Astrocyte (in vitro differentiated cells and primary cell): ENCODE measurements around the gene HSPA8. TPM values are rescaled to one million over a fixed set of nuclear protein-coding genes. Genes with fewer than 3 reads are reported as not detected.
"Not testable (repeated sequence)": the region's sequence is repeated elsewhere in the genome, so short reads cannot be mapped to it uniquely, and the experiment has no call there.

Experiments used
- DNase-seq: peaks from one replicate; pipeline ENCODE4 v3.0.0-alpha.2; 2010; ENCODE audit warnings: low read depth
- FAIRE-seq: peaks from 2 replicates; lab custom pipeline; 2011; peaks lifted over from hg19 to GRCh38; lab: Jason Lieb, UNC
- H2AFZ ChIP-seq: 2 replicates; pipeline ENCODE4 v1.6.0; 2012; ENCODE audit warnings: low read depth, low read length, inconsistent platforms
- H3K27ac ChIP-seq: 2 replicates; pipeline ENCODE4 v1.5.1; 2011; ENCODE audit warnings: low read depth, low read length, inconsistent platforms
- H3K27me3 ChIP-seq: 2 replicates; pipeline ENCODE4 v1.6.0; 2011; ENCODE audit warnings: low read length, inconsistent platforms; ENCODE audit not compliant: insufficient read depth
- H3K36me3 ChIP-seq: 2 replicates; pipeline ENCODE4 v1.5.1; 2011; ENCODE audit warnings: low read length, inconsistent platforms; ENCODE audit not compliant: insufficient read depth
- H3K4me1 ChIP-seq: 2 replicates; pipeline ENCODE4 v1.5.1; 2011; ENCODE audit warnings: low read length, inconsistent platforms; ENCODE audit not compliant: insufficient read depth
- H3K4me2 ChIP-seq: 2 replicates; pipeline ENCODE4 v1.6.0; 2012; ENCODE audit warnings: low read length, inconsistent platforms
- H3K4me3 ChIP-seq: 2 replicates; pipeline ENCODE4 v1.5.1; 2011; ENCODE audit warnings: low read depth, mild to moderate bottlenecking, low read length, inconsistent platforms; ENCODE audit not compliant: insufficient read depth
- H3K79me2 ChIP-seq: 2 replicates; pipeline ENCODE4 v1.6.0; 2012; ENCODE audit warnings: mild to moderate bottlenecking, low read length, inconsistent platforms; ENCODE audit not compliant: insufficient read depth
- H3K9ac ChIP-seq: 2 replicates; pipeline ENCODE4 v1.6.0; 2012; ENCODE audit warnings: mild to moderate bottlenecking, low read length, inconsistent platforms
- H3K9me3 ChIP-seq: 2 replicates; pipeline ENCODE4 v1.5.1; 2012; ENCODE audit warnings: low read depth, mild to moderate bottlenecking, low read length, inconsistent platforms; ENCODE audit not compliant: insufficient read depth
- H4K20me1 ChIP-seq: 2 replicates; pipeline ENCODE4 v1.6.0; 2012; ENCODE audit warnings: low read length, inconsistent platforms; ENCODE audit not compliant: insufficient read depth
- H3K27ac Mint-ChIP-seq: one replicate; pipeline ENCODE4 v1.8.0; 2021; ENCODE audit warnings: mild to moderate bottlenecking, mixed read lengths; ENCODE audit not compliant: unreplicated experiment
- H3K27me3 Mint-ChIP-seq: one replicate; pipeline ENCODE4 v1.8.0; 2021; ENCODE audit warnings: low read depth, mixed read lengths; ENCODE audit not compliant: unreplicated experiment
- H3K36me3 Mint-ChIP-seq: one replicate; pipeline ENCODE4 v1.8.0; 2021; ENCODE audit warnings: low read depth, mixed read lengths; ENCODE audit not compliant: unreplicated experiment
- H3K4me1 Mint-ChIP-seq: one replicate; pipeline ENCODE4 v1.8.0; 2021; ENCODE audit warnings: low read depth, mixed read lengths; ENCODE audit not compliant: unreplicated experiment
- H3K4me3 Mint-ChIP-seq: one replicate; pipeline ENCODE4 v1.8.0; 2021; ENCODE audit warnings: mild to moderate bottlenecking, moderate library complexity, mixed read lengths; ENCODE audit not compliant: unreplicated experiment
- H3K9me3 Mint-ChIP-seq: one replicate; pipeline ENCODE4 v1.8.0; 2021; ENCODE audit warnings: mild to moderate bottlenecking, mixed read lengths; ENCODE audit not compliant: unreplicated experiment
- EZH2 ChIP-seq: IDR thresholded peaks from 2 replicates; pipeline ENCODE4 v1.6.1; 2012; ENCODE audit warnings: mild to moderate bottlenecking, low read length, inconsistent platforms; ENCODE audit not compliant: insufficient read depth
- total RNA-seq: library from RNA; stranded (reverse); gene quantifications from 2 replicates; pipeline ENCODE4 v1.2.1, GENCODE V29; 2021
- TF ChIP-seq, protein P1 (sequence below): IDR thresholded peaks from 2 replicates; pipeline ENCODE4 v1.5.1; 2011; ENCODE audit warnings: low read depth, mild to moderate bottlenecking, inconsistent platforms, low read length, moderate library complexity; ENCODE audit not compliant: insufficient read depth

HSPA8 gene
- total RNA-seq, 1 donor from 2014 or later = 1,502 TPM

DNA sequence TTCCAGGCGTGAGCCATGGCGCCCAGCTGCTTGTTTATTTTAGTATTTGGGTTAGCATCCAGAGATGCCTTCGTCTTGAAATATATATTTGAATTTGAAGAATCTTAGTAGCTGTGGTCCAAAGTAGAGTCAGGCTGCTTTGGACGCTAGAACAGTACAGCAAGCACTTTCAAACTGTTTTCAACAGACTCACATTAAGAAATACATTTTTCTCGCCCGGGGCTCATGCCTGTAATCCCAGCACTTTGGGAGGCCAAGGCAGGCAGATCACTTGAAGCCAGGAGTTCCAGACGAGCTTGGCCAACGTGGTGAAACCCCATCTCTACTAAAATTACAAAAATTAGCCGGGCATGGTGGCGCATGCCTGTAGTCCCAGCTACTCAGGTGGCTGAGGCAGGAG lies 27.0 kb upstream of the HSPA8 start:
- H4K20me1 ChIP-seq, H3K27me3 Mint-ChIP-seq, H2AFZ ChIP-seq, H3K27ac Mint-ChIP-seq, H3K27me3 ChIP-seq, H3K4me1 ChIP-seq, DNase-seq, H3K9me3 ChIP-seq, H3K4me3 ChIP-seq, H3K4me2 ChIP-seq, H3K36me3 Mint-ChIP-seq, H3K9ac ChIP-seq, H3K79me2 ChIP-seq, H3K36me3 ChIP-seq, H3K9me3 Mint-ChIP-seq, H3K27ac ChIP-seq, H3K4me1 Mint-ChIP-seq, FAIRE-seq, H3K4me3 Mint-ChIP-seq: not testable (repeated sequence)

DNA sequence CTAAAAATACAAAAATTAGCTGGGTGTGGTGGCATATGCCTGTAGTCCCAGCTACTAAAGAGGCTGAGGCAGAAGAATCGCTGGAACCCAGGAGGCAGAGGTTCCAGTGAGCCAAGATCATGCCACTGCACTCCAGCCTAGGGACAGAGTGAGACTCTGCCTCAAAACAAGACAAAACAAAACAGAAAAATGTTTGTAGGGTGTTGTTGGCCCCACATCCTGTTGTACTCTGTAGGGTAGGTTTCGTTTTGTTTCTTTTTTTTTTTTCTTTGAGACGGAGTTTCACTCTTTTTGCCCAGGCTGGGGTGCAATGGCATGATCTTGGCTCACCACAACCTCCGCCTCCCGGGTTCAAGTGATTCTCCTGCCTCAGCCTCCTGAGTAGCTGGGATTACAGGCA lies 25.7 kb upstream of the HSPA8 start:
- not testable (repeated sequence) for H3K79me2 ChIP-seq

DNA sequence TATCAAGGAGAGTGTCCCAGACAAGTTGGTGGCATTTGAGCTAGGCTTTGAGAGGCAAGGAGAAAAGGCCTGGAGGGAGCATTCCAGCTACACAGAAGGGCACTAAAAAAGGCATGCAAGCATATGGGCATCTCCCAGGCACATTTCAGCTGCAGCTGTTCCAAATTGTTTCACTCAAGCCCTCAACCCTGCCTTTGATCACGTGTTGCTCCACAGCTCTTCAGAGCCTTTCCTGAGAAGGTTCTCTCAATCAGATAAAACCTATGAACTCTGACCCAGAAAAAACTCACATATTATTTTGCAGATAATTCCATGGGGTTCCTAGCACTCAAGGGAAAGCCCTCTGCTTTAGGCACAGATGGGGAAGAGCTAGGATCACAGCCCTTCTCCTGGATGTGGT lies 24.4 kb upstream of the HSPA8 start:
- peaks cover 6% of the 10 kb centered on the region for H3K36me3 ChIP-seq
- DNase-seq (no peak), FAIRE-seq (no peak)
- TF ChIP-seq, protein P1, sequence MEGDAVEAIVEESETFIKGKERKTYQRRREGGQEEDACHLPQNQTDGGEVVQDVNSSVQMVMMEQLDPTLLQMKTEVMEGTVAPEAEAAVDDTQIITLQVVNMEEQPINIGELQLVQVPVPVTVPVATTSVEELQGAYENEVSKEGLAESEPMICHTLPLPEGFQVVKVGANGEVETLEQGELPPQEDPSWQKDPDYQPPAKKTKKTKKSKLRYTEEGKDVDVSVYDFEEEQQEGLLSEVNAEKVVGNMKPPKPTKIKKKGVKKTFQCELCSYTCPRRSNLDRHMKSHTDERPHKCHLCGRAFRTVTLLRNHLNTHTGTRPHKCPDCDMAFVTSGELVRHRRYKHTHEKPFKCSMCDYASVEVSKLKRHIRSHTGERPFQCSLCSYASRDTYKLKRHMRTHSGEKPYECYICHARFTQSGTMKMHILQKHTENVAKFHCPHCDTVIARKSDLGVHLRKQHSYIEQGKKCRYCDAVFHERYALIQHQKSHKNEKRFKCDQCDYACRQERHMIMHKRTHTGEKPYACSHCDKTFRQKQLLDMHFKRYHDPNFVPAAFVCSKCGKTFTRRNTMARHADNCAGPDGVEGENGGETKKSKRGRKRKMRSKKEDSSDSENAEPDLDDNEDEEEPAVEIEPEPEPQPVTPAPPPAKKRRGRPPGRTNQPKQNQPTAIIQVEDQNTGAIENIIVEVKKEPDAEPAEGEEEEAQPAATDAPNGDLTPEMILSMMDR = no peak
- TF ChIP-seq EZH2 = no peak
- H3K36me3 Mint-ChIP-seq = peaks cover 5% of the 10 kb centered on the region
- no peak overlapping the region for H2AFZ ChIP-seq
- no peaks in the 10 kb centered on the region for H3K9me3 ChIP-seq
- H4K20me1 ChIP-seq = no peaks in the 10 kb centered on the region
- H3K79me2 ChIP-seq = no peaks in the 10 kb centered on the region
- H3K4me3 ChIP-seq = no peak overlapping the region
- H3K4me1 ChIP-seq = peaks cover 9% of the 10 kb centered on the region
- H3K27ac ChIP-seq = no peak overlapping the region
- H3K27me3 ChIP-seq = no peaks in the 10 kb centered on the region
- H3K9ac ChIP-seq = no peak overlapping the region
- H3K27me3 Mint-ChIP-seq = no peaks in the 10 kb centered on the region
- H3K4me3 Mint-ChIP-seq = no peak overlapping the region
- no peaks in the 10 kb centered on the region for H3K9me3 Mint-ChIP-seq
- peaks cover 8% of the 10 kb centered on the region for H3K4me1 Mint-ChIP-seq
- H3K4me2 ChIP-seq = no peak overlapping the region
- H3K27ac Mint-ChIP-seq = no peak overlapping the region

More for the DNA sequence above, 25.7 kb upstream of the HSPA8 start:
- H3K4me1 ChIP-seq, H3K9me3 ChIP-seq, H3K4me3 ChIP-seq, H3K27ac ChIP-seq, H3K4me3 Mint-ChIP-seq, H2AFZ ChIP-seq, H3K27ac Mint-ChIP-seq, FAIRE-seq, DNase-seq, H3K27me3 Mint-ChIP-seq, H3K4me2 ChIP-seq, H4K20me1 ChIP-seq, H3K36me3 ChIP-seq, H3K4me1 Mint-ChIP-seq, H3K9ac ChIP-seq, H3K36me3 Mint-ChIP-seq, H3K27me3 ChIP-seq, H3K9me3 Mint-ChIP-seq: not testable (repeated sequence)

DNA sequence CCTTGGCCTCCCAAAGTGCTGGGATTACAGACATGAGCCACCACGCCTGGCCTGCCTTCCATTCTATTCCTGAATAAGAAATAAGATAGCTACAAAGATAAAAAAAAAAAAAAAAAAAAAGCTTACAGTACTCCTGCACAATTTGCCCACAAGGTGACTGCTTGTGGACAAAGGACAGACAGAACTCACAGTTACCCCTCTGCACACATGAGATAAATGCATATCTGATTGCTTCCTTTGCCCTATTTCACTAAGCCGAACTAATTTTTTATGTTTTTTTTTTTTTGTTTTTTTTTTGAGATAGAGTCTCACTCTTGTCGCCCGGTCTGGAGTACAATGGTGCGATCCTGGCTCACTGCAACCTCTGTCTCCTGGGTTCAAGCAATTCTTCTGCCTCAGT lies 23.6 kb upstream of the HSPA8 start:
- Histone ChIP-seq H3K36me3 (peaks cover 6% of the 10 kb centered on the region), H4K20me1 (no peaks in the 10 kb centered on the region), H3K27ac (no peak overlapping the region), H2AFZ (no peak overlapping the region), H3K4me1 (peaks cover 9% of the 10 kb centered on the region), H3K9ac (no peak overlapping the region), H3K79me2 (no peaks in the 10 kb centered on the region), H3K9me3 (no peaks in the 10 kb centered on the region), H3K4me3 (no peak overlapping the region), H3K27me3 (no peaks in the 10 kb centered on the region), H3K4me2 (no peak overlapping the region)
- FAIRE-seq (no peak), DNase-seq (no peak)
- Mint-ChIP-seq H3K4me3 (no peak overlapping the region), H3K27me3 (no peaks in the 10 kb centered on the region), H3K9me3 (no peaks in the 10 kb centered on the region), H3K36me3 (peaks cover 5% of the 10 kb centered on the region), H3K4me1 (peaks cover 8% of the 10 kb centered on the region), H3K27ac (no peak overlapping the region)
- TF ChIP-seq, protein P1 = no peak
- TF ChIP-seq EZH2 = no peak
